GM23338 (cell line): Measurements from ENCODE around the gene PDZK1IP1. TPM values are rescaled to one million over a fixed set of nuclear protein-coding genes. Genes with fewer than 3 reads are reported as not detected.

ENCODE experiments used
- ATAC-seq: fragments of 200-7000 bp; cut with Tn5 transposase; 3 replicates; pipeline ENCODE4 v1.9.1; 2020
- DNase-seq: peaks from one replicate; pipeline ENCODE4 v3.0.0-alpha.2; 2015; ENCODE audit warnings: low spot score
- H2AFZ ChIP-seq: fragments of 200-600 bp; sonication (generic); 2 replicates; pipeline ENCODE4 v1.8.0; 2016; ENCODE audit warnings: antibody characterized with exemption, mild to moderate bottlenecking, moderate library complexity
- H3F3A ChIP-seq: fragments of 200-600 bp; sonication (generic); replicated peaks from 2 replicates; pipeline ENCODE4 v1.8.0; 2017; ENCODE audit warnings: antibody characterized with exemption, mixed run types, low read depth
- H3K27ac ChIP-seq: fragments of 200-600 bp; sonication (generic); 2 replicates; pipeline ENCODE4 v1.6.1; 2016; ENCODE audit warnings: low read depth
- H3K27me3 ChIP-seq: fragments of 200-600 bp; sonication (generic); 2 replicates; pipeline ENCODE4 v1.8.0; 2016; ENCODE audit warnings: mild to moderate bottlenecking, mixed run types, moderate library complexity; ENCODE audit not compliant: insufficient read depth
- H3K36me3 ChIP-seq: fragments of 200-600 bp; sonication (generic); 2 replicates; pipeline ENCODE4 v1.8.0; 2016; ENCODE audit warnings: mild to moderate bottlenecking; ENCODE audit not compliant: insufficient read depth
- H3K4me1 ChIP-seq: fragments of 200-600 bp; sonication (generic); 2 replicates; pipeline ENCODE4 v1.8.0; 2016; ENCODE audit warnings: mild to moderate bottlenecking, moderate library complexity; ENCODE audit not compliant: insufficient read depth
- H3K4me2 ChIP-seq: fragments of 200-600 bp; sonication (generic); 2 replicates; pipeline ENCODE4 v1.7.1; 2017; ENCODE audit warnings: mixed run types
- H3K4me3 ChIP-seq: fragments of 200-600 bp; sonication (generic); 2 replicates; pipeline ENCODE4 v1.6.1; 2016; ENCODE audit warnings: mixed run types
- H3K79me2 ChIP-seq: fragments of 200-600 bp; sonication (generic); replicated peaks from 2 replicates; pipeline ENCODE4 v1.8.0; 2017; ENCODE audit warnings: mild to moderate bottlenecking; ENCODE audit not compliant: insufficient read depth
- H3K9me2 ChIP-seq: fragments of 200-600 bp; sonication (generic); 2 replicates; pipeline ENCODE4 v1.8.0; 2017; ENCODE audit not compliant: insufficient read depth
- H4K20me1 ChIP-seq: fragments of 200-600 bp; sonication (generic); replicated peaks from 2 replicates; pipeline ENCODE4 v1.8.0; 2017; ENCODE audit warnings: mild to moderate bottlenecking; ENCODE audit not compliant: insufficient read depth
- H3K27ac Mint-ChIP-seq: 2 replicates; pipeline ENCODE4 v1.8.0; 2020; ENCODE audit warnings: inconsistent platforms, mild to moderate bottlenecking, moderate library complexity, mixed read lengths
- H3K27me3 Mint-ChIP-seq: 3 replicates; pipeline ENCODE4 v1.8.0; 2022; ENCODE audit warnings: low read depth, mild to moderate bottlenecking, moderate library complexity, mixed read lengths, inconsistent platforms; ENCODE audit not compliant: insufficient read depth, poor library complexity
- H3K36me3 Mint-ChIP-seq: 3 replicates; pipeline ENCODE4 v1.8.0; 2021; ENCODE audit warnings: low read depth, mild to moderate bottlenecking, inconsistent platforms, moderate library complexity, mixed read lengths
- H3K4me1 Mint-ChIP-seq: 3 replicates; pipeline ENCODE4 v1.8.0; 2020; ENCODE audit warnings: mild to moderate bottlenecking, inconsistent platforms, mixed read lengths
- H3K4me3 Mint-ChIP-seq: 3 replicates; pipeline ENCODE4 v1.8.0; 2021; ENCODE audit warnings: moderate library complexity, mild to moderate bottlenecking, inconsistent platforms, mixed read lengths
- H3K9me3 Mint-ChIP-seq: 3 replicates; pipeline ENCODE4 v1.8.0; 2020; ENCODE audit warnings: moderate library complexity, mild to moderate bottlenecking, inconsistent platforms, mixed read lengths
- CREB1 ChIP-seq: fragments of 250-450 bp; sonication (Bioruptor Pico); IDR thresholded peaks from 2 replicates; pipeline ENCODE4 v1.5.0; 2020; ENCODE audit warnings: low read depth, mild to moderate bottlenecking, moderate library complexity
- CTCF ChIP-seq, 2 experiments: fragments of 200-600 bp in 1 of 2; sonication (generic) in 1 of 2; conservative IDR thresholded peaks; 2 replicates each; pipeline versions ENCODE4 v1.5.1 to v1.6.1; 2016 to 2017; ENCODE audit warnings: antibody characterized with exemption in 2 of 2, low read depth in 2 of 2, mild to moderate bottlenecking in 2 of 2, moderate library complexity in 1 of 2
- ETS1 ChIP-seq: IDR thresholded peaks from 2 replicates; pipeline ENCODE4 v1.6.1; 2016; ENCODE audit warnings: antibody characterized with exemption
- EZH2 ChIP-seq: fragments of 200-600 bp; sonication (generic); IDR thresholded peaks from one replicate; pipeline ENCODE4 v1.8.0; 2017; ENCODE audit warnings: antibody characterized with exemption, mild to moderate bottlenecking, low read depth; ENCODE audit not compliant: unreplicated experiment
- EZH2phosphoT487 ChIP-seq: fragments of 200-600 bp; sonication (generic); IDR thresholded peaks from one replicate; pipeline ENCODE4 v1.8.1; 2018; ENCODE audit warnings: antibody characterized with exemption; ENCODE audit not compliant: unreplicated experiment
- JUNB ChIP-seq: IDR thresholded peaks from one replicate; pipeline ENCODE4 v1.6.1; 2016; ENCODE audit warnings: antibody characterized with exemption; ENCODE audit not compliant: unreplicated experiment
- NANOG ChIP-seq: IDR thresholded peaks from 2 replicates; pipeline ENCODE4 v1.6.1; 2016; ENCODE audit warnings: antibody characterized with exemption, borderline replicate concordance
- POLR2AphosphoS5 ChIP-seq: IDR thresholded peaks from 2 replicates; pipeline ENCODE4 v1.6.1; 2016; ENCODE audit warnings: antibody characterized with exemption, low read depth
- REST ChIP-seq: IDR thresholded peaks from one replicate; pipeline ENCODE4 v1.6.1; 2018; ENCODE audit warnings: antibody characterized with exemption; ENCODE audit not compliant: unreplicated experiment
- STAT1 ChIP-seq: IDR thresholded peaks from one replicate; pipeline ENCODE4 v1.6.1; 2016; ENCODE audit warnings: antibody characterized with exemption; ENCODE audit not compliant: unreplicated experiment
- polyA plus RNA-seq: library from polyadenylated mRNA; unstranded; fragments of >200 nt; fragmentation: Nextera tagmentation; extraction: Ambion mirVana; gene quantifications from 2 replicates; pipeline ENCODE4 v1.2.1, GENCODE V29; 2016
- total RNA-seq: library from RNA; depleted of rRNA; stranded (reverse); fragments of >200 nt; shearing (Covaris generic); gene quantifications from 2 replicates; pipeline ENCODE4 v1.2.3, GENCODE V29; 2014

PDZK1IP1 gene
- total and polyA plus RNA-seq, 2 experiments from 2014 or later = not detected

- Histone ChIP-seq H3K4me3 (no peak overlapping the region), H3K4me1 (no peaks in the 10 kb centered on the region), H3K27ac (no peak overlapping the region), H3K27me3 (peaks cover 40% of the 10 kb centered on the region; the same call in 1 of the 2 replicates), H3F3A (no peaks in the 10 kb centered on the region), H2AFZ (no peak overlapping the region), H3K79me2 (no peaks in the 10 kb centered on the region), H3K4me2 (no peak overlapping the region), H3K9me2 (0 out of 2 replicates have a peak, but pooled peaks cover 3% of the 10 kb centered on the region), H4K20me1 (no peaks in the 10 kb centered on the region), H3K36me3 (no peaks in the 10 kb centered on the region)
- peaks cover 11% of the 10 kb centered on the region for H3K27me3 Mint-ChIP-seq
- H3K27ac Mint-ChIP-seq = no peak overlapping the region
- no peaks in the 10 kb centered on the region; the same call in 1 of the 3 replicates for H3K4me1 Mint-ChIP-seq
- H3K9me3 Mint-ChIP-seq = no peaks in the 10 kb centered on the region; the same call in 2 of the 3 replicates
- peak; percentile 63 for ATAC-seq
- no peak for TF ChIP-seq EZH2phosphoT487
- TF ChIP-seq ETS1 = no peak
- no peak for TF ChIP-seq CREB1
- no peak for TF ChIP-seq EZH2
- TF ChIP-seq REST = no peak
- TF ChIP-seq NANOG = no peak
- no peak for TF ChIP-seq CTCF (conservative IDR thresholded peaks at IDR 0.05; ENCODE audit: low read depth in 2 of 2)
- no peaks in the 10 kb centered on the region for H3K36me3 Mint-ChIP-seq
- no peak for DNase-seq
- no peak overlapping the region for H3K4me3 Mint-ChIP-seq
Observed at GRCh38 chr1:47201179-47201578, 11.3 kb upstream of the PDZK1IP1 start.

- Histone ChIP-seq H4K20me1 (peaks cover 7% of the 10 kb centered on the region; the same call in 1 of the 2 replicates), H3K27me3 (peaks cover 50% of the 10 kb centered on the region), H2AFZ (no peak overlapping the region), H3K4me1 (peaks cover 11% of the 10 kb centered on the region; the same call in 1 of the 2 replicates), H3K9me2 (no peaks in the 10 kb centered on the region), H3K4me3 (no peak overlapping the region), H3K4me2 (no peak overlapping the region), H3K27ac (no peak overlapping the region), H3F3A (no peaks in the 10 kb centered on the region), H3K79me2 (no peaks in the 10 kb centered on the region), H3K36me3 (no peaks in the 10 kb centered on the region)
- Mint-ChIP-seq H3K9me3 (no peaks in the 10 kb centered on the region; the same call in 2 of the 3 replicates), H3K36me3 (no peaks in the 10 kb centered on the region), H3K4me1 (peaks cover 7% of the 10 kb centered on the region), H3K27ac (no peak overlapping the region), H3K4me3 (no peak overlapping the region), H3K27me3 (peaks cover 22% of the 10 kb centered on the region)
- no peak for ATAC-seq
- DNase-seq = no peak
- TF ChIP-seq POLR2AphosphoS5 (no peak), CTCF (conservative IDR thresholded peaks at IDR 0.05; ENCODE audit: low read depth in 2 of 2) (no peak), EZH2phosphoT487 (no peak), JUNB (no peak), ETS1 (no peak), STAT1 (no peak)
Observed at GRCh38 chr1:47198214-47198613, 8.4 kb upstream of the PDZK1IP1 start.
